Stimulated activated CD4-positive, alpha-beta T cell treated with anti-CD3 and anti-CD28 coated beads, Interleukin-1b, Interleukin-23, amount 100 ng/mL, for 24 hours (primary cell): Measurements from ENCODE around the gene ZFYVE28.
"Not testable (repeated sequence)": the region's sequence is repeated elsewhere in the genome, so short reads cannot be mapped to it uniquely, and the experiment has no call there.

Source experiments
- DNase-seq, 4 experiments: peaks; one replicate each; pipeline ENCODE4 v3.0.0-alpha.2; 2020; ENCODE audit warnings: low read depth in 4 of 4, low spot score in 1 of 4

The ZFYVE28 gene

DNA sequence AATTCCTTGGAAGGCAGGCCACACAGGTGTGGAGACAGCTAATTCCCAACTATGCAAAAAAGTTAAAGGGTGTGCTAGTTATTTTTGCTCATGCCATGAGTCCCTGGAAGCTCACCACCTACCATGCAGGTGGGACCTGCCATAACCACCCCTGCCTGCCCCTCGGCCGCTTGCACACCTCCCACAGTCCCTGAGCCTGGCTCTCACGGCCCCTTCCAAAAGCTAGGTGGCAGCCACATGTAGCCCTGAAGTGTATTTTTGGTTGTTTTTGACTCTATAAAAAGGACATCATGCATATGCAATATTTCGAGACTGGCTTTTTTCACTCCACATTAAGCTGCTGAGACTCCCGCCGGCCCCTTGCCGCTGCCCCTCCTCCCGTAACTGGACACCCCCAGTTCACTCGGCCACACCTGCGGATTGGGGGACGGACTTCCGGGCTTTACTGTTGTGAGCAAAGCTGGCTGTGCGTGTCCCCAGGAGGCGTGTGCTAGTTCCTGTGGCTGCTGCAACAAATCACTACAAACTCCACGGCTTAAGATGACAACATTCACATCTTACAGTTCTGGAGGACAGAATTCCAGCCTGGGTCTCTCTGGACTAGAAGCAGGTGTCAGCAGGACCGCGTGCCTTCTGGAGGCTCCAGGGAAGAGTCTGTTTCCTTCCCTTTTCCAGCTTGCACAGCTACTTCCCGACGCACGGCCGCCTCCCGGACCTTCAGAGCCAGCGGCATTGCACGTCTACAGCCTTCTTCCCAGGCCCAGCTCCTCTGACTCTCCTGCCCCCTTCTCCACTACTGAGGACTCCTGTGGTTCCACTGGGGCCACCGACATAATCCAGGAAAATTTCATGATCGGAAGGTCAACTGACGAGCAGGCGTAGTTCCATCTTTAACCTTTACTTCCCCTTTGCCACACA is 24.8 kb downstream of the ZFYVE28 start:
- DNase-seq = no peak

GRCh38 chr4:2390784-2391421 is 27.5 kb downstream of the ZFYVE28 start:
- DNase-seq = no peak

DNA sequence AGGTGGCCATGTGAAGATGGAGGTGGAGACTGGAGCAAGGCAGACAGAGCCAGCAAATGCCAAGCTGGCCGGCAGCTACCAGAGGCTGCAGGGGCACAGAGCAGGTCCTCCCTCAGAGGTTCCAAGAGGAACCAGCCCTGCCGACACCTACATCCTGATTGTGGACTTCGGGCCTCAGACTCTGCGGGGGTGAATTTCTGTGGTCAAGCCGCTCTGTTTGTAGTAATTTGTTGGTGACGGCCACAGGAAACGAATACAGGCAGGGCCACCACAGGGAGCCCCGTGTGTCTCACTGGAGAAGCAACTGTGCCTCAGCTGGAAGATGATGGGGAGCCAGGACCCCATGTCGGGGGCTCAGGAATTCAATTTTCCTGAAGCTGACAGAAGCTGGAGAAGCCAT is 28.3 kb downstream of the ZFYVE28 start:
- DNase-seq = no peak

DNA sequence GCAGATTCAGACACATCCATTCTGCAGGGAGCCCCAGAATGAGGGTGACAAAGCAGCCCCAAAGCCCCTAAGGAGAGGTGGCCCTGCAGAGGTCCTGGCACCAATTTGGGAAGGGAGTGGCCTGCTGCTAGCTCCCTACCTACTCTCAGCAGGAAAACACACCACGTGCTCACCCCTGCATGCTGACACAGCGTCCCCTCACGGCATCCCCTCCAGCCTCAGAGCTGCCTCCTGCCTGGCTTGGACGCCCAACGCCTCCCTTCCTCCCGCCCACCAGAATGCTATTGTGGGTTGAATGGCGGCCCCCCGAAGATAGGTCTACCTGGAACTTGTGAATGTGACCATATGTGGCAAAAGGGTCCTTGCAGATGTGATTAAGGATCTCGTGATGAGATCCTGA is 28.8 kb downstream of the ZFYVE28 start:
- DNase-seq = no peak

DNA sequence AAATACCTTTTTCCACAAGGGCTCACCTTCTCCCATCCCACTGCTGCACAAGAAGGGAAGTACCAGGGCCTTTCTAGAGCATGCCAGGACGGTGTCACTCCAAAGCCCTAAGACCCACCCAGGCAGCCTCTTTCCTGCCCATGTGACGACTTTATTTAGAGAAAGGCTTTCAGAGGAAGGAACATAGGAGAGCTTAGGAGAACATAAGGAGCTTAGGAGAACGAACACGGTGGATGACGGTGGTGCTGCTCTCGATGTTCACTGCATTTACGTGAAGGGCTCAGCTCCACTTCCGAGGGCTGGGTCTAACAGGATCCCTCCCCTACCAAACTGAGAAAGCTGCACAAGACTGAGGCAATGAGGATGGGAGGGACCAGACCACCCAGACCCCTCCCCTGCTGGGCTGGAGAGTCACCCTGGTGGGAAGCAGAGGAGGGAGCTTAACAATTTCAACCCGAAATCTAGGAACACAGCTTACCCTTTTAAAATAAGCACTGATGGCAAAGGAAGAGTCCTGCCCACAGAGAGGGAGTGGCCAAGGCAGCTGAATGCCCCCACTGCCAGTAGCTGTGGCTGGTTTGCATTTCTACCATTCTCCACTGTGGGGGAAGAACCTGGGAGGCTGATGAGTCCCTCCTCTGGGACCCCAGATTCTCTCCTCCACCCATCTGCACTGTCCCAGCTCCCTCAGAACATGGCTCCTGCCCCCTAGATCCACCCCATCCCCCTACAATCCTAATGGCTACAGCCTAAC is 29.8 kb downstream of the ZFYVE28 start:
- no peak for DNase-seq

DNA sequence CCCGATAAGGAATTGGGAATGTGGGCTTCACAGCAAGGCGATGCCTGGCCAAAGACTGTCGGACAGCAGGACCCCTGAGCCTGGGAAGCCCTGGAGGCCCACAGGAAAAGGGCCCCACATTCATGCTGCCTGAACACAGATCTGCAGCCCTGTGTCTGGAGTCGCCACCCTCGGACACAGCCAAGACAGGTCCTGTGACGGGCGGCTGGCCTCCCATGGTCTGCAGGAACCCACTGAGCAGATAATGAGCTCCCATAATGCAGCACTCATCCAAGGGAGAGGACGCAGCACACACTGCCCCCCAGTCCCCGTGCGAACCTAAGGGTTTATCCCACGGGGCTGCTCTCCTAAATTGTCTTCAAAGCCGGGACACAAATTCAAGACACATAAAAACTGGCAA is 30.6 kb downstream of the ZFYVE28 start:
- DNase-seq = no peak

- DNase-seq = no peak
Measured at GRCh38 chr4:2387218-2387617, 31.2 kb downstream of the ZFYVE28 start.

GRCh38 chr4:2386717-2387116 is 31.7 kb downstream of the ZFYVE28 start:
- DNase-seq = no peak

DNA sequence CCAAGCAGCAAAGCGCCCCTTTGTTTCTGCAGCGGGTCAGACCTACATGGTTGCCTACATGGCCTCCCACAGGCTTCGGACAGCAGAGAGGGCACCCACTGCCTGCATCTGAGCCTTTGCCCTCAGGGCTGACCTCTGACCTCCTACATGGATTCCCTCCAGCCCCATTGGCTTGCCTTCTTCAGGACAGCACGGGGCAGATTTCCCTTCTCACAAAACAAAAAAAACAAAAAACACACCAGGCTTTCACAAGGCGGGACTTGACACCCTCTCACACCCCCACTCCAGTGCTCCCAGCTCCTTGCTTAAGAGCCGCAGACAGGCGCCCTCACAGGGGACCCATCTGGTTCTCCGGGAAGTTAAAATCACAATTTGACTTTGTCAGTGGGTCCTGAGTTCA is 32.9 kb downstream of the ZFYVE28 start:
- DNase-seq = no peak

DNA sequence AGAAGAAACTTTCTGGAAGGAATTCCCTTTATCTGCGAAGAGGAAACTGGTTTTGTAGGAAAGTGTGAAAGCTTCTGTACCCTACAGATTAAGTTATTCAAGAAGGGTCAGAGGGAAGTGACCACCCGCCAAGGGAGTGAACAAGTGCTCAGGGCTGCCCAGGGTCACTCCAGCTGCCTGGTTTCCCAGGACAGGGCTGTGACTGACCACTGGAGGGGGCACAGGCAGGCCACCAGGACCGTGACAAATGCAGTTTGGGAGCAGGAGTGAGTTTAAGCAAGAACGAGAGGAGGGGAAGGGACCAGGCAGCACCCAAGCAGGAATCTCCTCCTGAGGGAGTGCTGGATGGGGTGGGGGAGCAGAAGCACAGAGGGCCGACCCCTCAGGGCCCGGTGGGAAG is 34.2 kb downstream of the ZFYVE28 start:
- DNase-seq = no peak

- no peak for DNase-seq
Measured at GRCh38 chr4:2383760-2384159, 34.7 kb downstream of the ZFYVE28 start.

- DNase-seq = not testable (repeated sequence)
Measured at GRCh38 chr4:2383220-2383631, 35.2 kb downstream of the ZFYVE28 start.

GRCh38 chr4:2382769-2383202 is 35.7 kb downstream of the ZFYVE28 start:
- not testable (repeated sequence) for DNase-seq

DNA sequence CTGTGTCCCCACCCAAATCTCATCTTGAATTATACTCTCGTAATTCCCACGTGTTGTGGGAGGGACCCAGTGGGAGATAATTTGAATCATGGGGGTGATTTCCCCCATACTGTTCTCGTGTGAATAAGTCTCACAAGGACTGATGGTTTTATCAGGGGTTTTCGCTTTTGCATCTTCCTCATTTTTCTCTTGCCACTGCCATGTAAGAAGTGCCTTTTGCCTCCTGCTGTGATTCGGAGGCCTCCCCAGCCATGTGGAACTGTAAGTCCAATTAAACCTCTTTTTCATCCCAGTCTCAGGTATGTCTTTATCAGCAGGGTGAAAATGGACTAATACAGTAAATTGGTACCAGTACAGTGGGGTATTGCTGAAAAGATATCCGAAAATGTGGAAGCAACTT is 37.9 kb downstream of the ZFYVE28 start:
- not testable (repeated sequence) for DNase-seq

DNA sequence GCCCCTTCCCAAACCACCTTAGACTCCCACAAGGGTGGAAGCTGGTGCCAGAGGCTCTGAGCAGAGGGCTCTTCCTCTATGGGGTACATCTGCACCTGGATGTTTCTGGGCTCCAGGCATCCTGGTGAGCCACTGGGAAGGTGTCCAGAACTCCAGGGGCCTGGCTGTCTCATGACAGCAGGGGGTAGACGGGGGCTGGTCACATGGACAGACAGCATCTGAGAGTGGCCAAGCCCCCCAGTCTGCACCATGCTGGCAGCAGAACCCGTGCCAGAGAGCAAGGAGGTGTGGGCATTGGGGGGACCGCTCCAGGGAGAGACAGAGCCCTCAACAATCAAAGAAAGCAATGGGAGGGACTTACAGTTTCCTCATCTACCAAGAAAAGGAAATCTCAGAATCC is 39.5 kb downstream of the ZFYVE28 start:
- no peak for DNase-seq

DNA sequence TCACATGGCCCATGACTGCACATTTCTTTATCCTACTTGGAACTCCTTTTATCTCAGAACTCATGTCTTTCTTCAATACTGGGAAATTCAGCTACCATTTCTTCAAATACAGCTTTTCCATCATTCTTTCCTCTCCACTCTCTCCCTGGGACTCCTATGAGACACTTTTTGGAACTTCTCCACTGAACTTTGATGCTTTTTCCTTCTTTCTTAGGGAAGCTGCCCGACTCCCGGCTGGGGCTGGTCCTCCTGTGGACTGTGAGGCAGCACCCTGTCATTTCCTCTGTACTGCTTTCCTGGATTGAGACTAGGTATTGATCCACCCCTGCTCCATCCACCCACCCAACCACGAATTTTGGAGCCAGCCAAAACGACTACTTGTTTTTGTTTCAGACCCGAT is 40.0 kb downstream of the ZFYVE28 start:
- DNase-seq = no peak

DNA sequence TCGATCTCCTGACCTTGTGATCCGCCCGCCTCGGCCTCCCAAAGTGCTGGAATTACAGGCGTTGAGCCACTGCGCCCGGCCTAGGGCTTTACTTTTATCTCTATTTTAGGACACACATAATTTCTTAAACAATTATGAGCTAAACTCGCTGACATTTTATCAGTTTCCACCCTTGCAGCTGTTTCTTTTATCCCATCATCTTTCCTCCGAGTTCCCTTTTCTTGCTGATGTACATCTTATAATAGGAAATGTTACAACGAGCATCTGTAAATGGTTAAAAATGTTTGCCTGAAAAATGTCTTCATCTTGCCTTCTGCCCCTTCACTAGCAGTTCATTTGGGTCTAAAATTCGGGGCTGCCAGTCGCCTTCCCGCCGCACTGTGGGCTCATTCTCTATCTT is 41.2 kb downstream of the ZFYVE28 start:
- no peak for DNase-seq

GRCh38 chr4:2375427-2375826 is 43.0 kb downstream of the ZFYVE28 start:
- no peak for DNase-seq

- DNase-seq = no peak
Measured at GRCh38 chr4:2373532-2373931, 44.9 kb downstream of the ZFYVE28 start.

DNA sequence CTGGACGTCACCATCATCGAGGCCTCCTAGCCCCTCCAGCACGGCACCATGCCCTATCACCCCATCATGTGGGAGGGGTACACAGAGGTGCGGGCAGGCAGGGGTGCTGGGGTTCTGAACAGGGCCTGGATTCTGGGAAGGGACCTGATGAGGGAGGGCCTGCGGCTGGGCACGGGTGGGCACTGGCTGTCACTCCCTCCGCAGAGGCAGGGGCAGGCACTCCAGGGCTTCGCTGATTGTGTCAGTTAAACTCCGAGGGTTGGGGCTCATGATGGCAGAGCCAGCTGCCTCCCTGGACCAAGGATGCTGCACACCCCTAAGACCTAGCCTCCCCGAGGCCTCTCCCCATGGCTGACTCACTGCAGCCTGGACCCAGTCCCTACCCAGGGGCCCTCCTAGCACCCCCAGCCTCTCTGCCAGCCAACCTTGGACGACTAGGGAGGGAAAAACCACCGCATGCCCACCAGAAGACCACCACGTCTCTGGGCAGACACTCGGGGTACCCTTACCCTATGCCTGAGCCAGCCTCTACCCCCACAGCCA is 45.9 kb downstream of the ZFYVE28 start:
- no peak for DNase-seq

- no peak for DNase-seq
Measured at GRCh38 chr4:2371765-2372487, 46.5 kb downstream of the ZFYVE28 start.
